GM21360 (cell line): Measurements from ENCODE around the gene TESMIN.

Source experiments
- ATAC-seq: cut with Tn5 transposase; IDR thresholded peaks from one replicate; pipeline ENCODE4 v1.9.1; 2021; ENCODE audit warnings: mild to moderate bottlenecking, moderate library complexity; ENCODE audit not compliant: unreplicated experiment

TESMIN gene

GRCh38 chr11:68714060-68714856 is 37.1 kb downstream of the TESMIN start:
- no peak for ATAC-seq

GRCh38 chr11:68711114-68711513 is 40.2 kb downstream of the TESMIN start:
- no peak for ATAC-seq

GRCh38 chr11:68710409-68710808 is 40.9 kb downstream of the TESMIN start:
- ATAC-seq = no peak

GRCh38 chr11:68709062-68709461 is 42.3 kb downstream of the TESMIN start:
- ATAC-seq = no peak

- no peak for ATAC-seq
Measured at GRCh38 chr11:68707527-68707926, 43.8 kb downstream of the TESMIN start.

GRCh38 chr11:68704887-68705286 is 46.4 kb downstream of the TESMIN start:
- ATAC-seq = no peak

- no peak for ATAC-seq
Measured at GRCh38 chr11:68698993-68699392, 52.3 kb downstream of the TESMIN start.

- ATAC-seq = no peak
Measured at GRCh38 chr11:68695531-68695930, 55.8 kb downstream of the TESMIN start.

GRCh38 chr11:68694431-68695297 is 56.7 kb downstream of the TESMIN start:
- no peak for ATAC-seq

- ATAC-seq = no peak
Measured at GRCh38 chr11:68693484-68693882, 57.8 kb downstream of the TESMIN start.

GRCh38 chr11:68692871-68693483 is 58.3 kb downstream of the TESMIN start:
- ATAC-seq = no peak

- ATAC-seq = no peak
Measured at GRCh38 chr11:68692115-68692514, 59.2 kb downstream of the TESMIN start.

GRCh38 chr11:68691402-68691784 is 59.9 kb downstream of the TESMIN start:
- no peak for ATAC-seq

GRCh38 chr11:68690671-68691401 is 60.5 kb downstream of the TESMIN start:
- ATAC-seq = no peak

- no peak for ATAC-seq
Measured at GRCh38 chr11:68689737-68690625, 61.3 kb downstream of the TESMIN start.

- ATAC-seq = no peak
Measured at GRCh38 chr11:68688881-68689280, 62.4 kb downstream of the TESMIN start.

- ATAC-seq = no peak
Measured at GRCh38 chr11:68687986-68688385, 63.3 kb downstream of the TESMIN start.

- no peak for ATAC-seq
Measured at GRCh38 chr11:68687311-68687710, 64.0 kb downstream of the TESMIN start.

GRCh38 chr11:68686486-68686885 is 64.8 kb downstream of the TESMIN start:
- no peak for ATAC-seq
